ENCODE results near the gene SNRNP35. TPM values are rescaled to one million over a fixed set of nuclear protein-coding genes. Genes with fewer than 3 reads are reported as not detected.
"Not testable (repeated sequence)": the region's sequence is repeated elsewhere in the genome, so short reads cannot be mapped to it uniquely, and the experiment has no call there.

Gene SNRNP35
- total and polyA plus RNA-seq, 8 donors: 6.2 to 59.4 (median 8.9) TPM

DNA sequence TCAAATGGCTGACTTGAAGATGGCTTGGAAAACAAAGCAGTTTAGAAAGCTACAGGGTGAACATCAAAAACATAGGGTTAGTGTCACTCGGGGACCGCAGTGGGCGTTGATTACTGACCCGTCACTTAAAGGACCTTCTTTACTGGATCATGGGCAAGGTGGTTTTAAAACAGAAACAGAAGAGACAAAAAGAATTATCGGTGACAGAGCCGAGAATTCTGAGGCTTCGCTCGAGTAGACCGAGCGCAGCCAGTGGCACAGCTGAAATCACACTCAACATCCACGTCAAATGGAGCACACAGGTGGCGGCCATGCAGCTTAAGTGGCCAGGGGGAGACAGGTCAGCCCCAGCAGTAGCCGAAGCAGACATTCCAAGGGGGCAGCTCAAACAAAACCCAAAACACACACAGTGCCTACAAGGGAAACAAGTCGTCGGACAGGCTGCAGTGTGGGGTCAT is 17.3 kb downstream of the SNRNP35 start:
- intact Hi-C loops (cut with DNase I): no loop called here
- Histone ChIP-seq H3K36me3 (no peaks in the 10 kb centered on the region), H3K4me3 (no peak overlapping the region), H3K9me3 (no peaks in the 10 kb centered on the region), H3K27ac (no peak overlapping the region), H3K4me1 (no peaks in the 10 kb centered on the region), H3K27me3 (no peaks in the 10 kb centered on the region)
- DNase-seq: no peak
- no peak for FAIRE-seq
- WGBS, 2 donors: 87 to 90% methylated on average over 15 of the region's 15 CpGs
- TF ChIP-seq, protein P1, sequence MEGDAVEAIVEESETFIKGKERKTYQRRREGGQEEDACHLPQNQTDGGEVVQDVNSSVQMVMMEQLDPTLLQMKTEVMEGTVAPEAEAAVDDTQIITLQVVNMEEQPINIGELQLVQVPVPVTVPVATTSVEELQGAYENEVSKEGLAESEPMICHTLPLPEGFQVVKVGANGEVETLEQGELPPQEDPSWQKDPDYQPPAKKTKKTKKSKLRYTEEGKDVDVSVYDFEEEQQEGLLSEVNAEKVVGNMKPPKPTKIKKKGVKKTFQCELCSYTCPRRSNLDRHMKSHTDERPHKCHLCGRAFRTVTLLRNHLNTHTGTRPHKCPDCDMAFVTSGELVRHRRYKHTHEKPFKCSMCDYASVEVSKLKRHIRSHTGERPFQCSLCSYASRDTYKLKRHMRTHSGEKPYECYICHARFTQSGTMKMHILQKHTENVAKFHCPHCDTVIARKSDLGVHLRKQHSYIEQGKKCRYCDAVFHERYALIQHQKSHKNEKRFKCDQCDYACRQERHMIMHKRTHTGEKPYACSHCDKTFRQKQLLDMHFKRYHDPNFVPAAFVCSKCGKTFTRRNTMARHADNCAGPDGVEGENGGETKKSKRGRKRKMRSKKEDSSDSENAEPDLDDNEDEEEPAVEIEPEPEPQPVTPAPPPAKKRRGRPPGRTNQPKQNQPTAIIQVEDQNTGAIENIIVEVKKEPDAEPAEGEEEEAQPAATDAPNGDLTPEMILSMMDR (IDR thresholded peaks at IDR 0.05): no peak
- ATAC-seq: no peak

DNA sequence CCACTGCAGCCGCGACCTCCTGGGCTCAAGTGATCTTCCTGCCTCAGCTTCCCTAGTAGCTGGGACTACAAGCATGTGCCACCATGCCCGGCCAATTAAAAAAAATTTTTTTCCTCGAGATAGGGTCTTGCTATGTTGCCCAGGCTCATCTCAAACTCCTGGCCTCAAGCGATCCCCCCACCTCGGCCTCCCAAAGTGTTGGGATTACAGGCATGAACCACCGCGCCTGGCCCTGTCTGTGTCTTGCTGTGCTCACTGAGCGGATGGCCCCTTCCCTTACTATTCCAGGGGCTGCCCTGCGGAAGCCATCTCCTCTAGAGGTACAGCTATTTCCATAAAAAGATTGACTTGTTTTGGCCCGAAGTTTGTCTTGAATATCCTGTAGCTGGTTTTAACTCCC is 20.1 kb downstream of the SNRNP35 start:
- H3K27ac ChIP-seq: no peak overlapping the region
- H3K4me3 ChIP-seq: no peak overlapping the region
- no peak for FAIRE-seq
- H3K36me3 ChIP-seq: no peaks in the 10 kb centered on the region
- no peak for DNase-seq
- no peaks in the 10 kb centered on the region for H3K27me3 ChIP-seq
- H3K4me1 ChIP-seq: no peaks in the 10 kb centered on the region
- TF ChIP-seq, protein P1 (IDR thresholded peaks at IDR 0.05): no peak
- H3K9me3 ChIP-seq: no peaks in the 10 kb centered on the region
- ATAC-seq: no peak
- WGBS, 2 donors: 86 to 87% methylated on average over 11 of the region's 11 CpGs
- intact Hi-C loops (cut with DNase I): no loop called here

DNA sequence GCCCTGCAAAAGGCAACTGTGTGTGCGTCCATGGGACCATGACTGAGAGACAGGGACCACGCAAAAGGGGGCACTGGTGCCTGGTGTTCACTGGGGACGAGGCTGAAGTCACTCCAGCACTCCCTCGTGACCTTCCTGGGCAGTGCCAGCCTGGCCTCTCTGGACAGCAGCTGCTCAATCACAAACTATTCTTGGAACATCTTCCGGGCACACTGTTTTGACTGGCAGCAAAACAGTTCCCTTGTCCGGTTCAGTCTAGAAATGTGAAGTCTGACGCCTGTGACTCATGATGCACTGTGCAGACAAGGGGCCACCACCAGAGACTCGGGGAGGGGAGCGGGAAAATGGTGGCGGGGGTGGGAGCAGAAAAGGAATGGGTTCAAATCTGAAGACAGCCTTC is 20.8 kb downstream of the SNRNP35 start:
- no peaks in the 10 kb centered on the region for H3K27me3 ChIP-seq
- no peaks in the 10 kb centered on the region for H3K4me1 ChIP-seq
- intact Hi-C loops (cut with DNase I): no loop called here
- FAIRE-seq (no peak), DNase-seq (peak in 1 of 6 donors; percentile 17), ATAC-seq (peak in 2 of 4 donors; percentile 28 to 43)
- no peaks in the 10 kb centered on the region for H3K9me3 ChIP-seq
- TF ChIP-seq, protein P1 (IDR thresholded peaks at IDR 0.05): no peak
- WGBS, 2 donors: 84 to 87% methylated on average over 10 of the region's 10 CpGs
- H3K36me3 ChIP-seq: no peaks in the 10 kb centered on the region
- no peak overlapping the region for H3K27ac ChIP-seq
- no peak overlapping the region for H3K4me3 ChIP-seq

DNA sequence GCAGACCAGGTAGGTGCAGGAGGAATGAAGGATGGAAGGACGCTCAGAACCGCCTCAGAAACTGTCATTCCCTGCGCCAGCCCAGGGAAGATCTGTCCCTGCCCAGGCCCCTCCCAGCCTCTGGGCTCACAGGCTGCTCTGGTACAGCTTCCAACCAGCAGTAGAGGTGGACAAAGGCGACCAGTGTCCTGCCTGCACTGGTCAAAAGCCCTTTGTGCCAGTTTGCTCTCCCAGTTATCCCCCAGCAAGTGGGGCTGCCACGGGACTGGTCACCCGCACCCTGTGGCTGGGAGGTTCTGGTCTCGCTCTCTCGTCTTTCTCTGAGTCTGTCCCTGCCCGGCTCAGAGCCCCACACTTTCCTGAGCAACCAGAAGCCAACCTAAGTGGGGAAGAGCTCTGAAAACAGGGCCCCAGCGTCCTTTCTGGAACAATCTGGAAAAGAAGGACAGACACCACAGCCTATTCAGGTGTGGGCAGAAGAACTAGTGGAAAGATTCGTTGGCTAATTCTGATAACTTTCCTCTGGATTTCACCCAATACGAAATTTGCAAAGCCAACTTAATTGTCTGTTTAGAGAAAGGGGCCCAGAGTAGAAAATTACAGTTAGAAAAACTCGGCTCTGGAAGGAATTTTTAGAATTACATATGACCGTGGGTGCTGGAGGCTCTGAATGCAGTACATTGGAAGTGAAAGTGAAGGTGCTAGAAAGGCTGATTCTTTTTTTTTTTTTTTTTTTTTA is 21.7 kb downstream of the SNRNP35 start:
- H3K9me3 ChIP-seq: no peaks in the 10 kb centered on the region
- TF ChIP-seq, protein P1 (IDR thresholded peaks at IDR 0.05): no peak
- no peaks in the 10 kb centered on the region for H3K27me3 ChIP-seq
- 80 to 83% methylated on average over 14 of the region's 14 CpGs for WGBS, 2 donors
- no peak overlapping the region for H3K27ac ChIP-seq
- DNase-seq (peak in 1 of 6 donors; percentile 22), FAIRE-seq (no peak), ATAC-seq (peak in 1 of 4 donors; percentile 31)
- H3K36me3 ChIP-seq: no peaks in the 10 kb centered on the region
- intact Hi-C loops (cut with DNase I): no loop called here
- no peak overlapping the region for H3K4me3 ChIP-seq
- no peaks in the 10 kb centered on the region for H3K4me1 ChIP-seq

DNA sequence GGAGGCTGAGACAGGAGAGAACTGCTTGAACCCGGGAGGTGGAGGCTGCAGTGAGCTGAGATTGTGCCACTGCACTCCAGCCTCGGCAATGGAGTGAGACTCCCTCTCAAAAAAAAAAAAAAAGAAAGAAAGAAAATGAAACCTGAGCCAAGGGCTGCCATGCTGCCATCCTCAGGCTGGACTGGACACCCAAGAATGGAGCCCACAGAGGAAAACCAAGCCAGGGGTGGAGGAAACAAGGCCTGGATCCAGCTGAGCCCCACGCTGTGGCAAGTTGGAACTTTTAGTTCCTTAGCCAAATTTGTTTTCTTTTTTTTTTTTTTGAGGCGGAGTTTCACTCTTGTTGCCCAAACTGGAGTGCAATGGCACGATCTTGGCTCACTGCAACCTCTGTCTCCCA is 23.3 kb downstream of the SNRNP35 start:
- DNase-seq; FAIRE-seq; H3K4me3 ChIP-seq; intact Hi-C loops (cut with DNase I); H3K36me3 ChIP-seq; H3K4me1 ChIP-seq; H3K9me3 ChIP-seq; ATAC-seq; H3K27ac ChIP-seq; H3K27me3 ChIP-seq: not testable (repeated sequence)
- 96 to 97% methylated on average over 5 of the region's 5 CpGs for WGBS, 2 donors
